ENCODE measurements around the gene FCER1G. TPM values are rescaled to one million over a fixed set of nuclear protein-coding genes. Genes with fewer than 3 reads are reported as not detected.
A peak's percentile ranks its signal among the peaks of the same experiment; 100 is the strongest.

Gene FCER1G
- total and polyA plus RNA-seq, 9 of the 15 experiments (the other 6 are each of a cell fraction or from before 2014, with no cell fraction given) = 0.15 to 0.69 (median 0.31) TPM; not detected in 2

- TF ChIP-seq MAFF (IDR thresholded peaks at IDR 0.05; ENCODE audit: low read length) = no peak
- no peak for TF ChIP-seq TAF15 (IDR thresholded peaks at IDR 0.05; ENCODE audit: low read depth, low read length)
- peak; percentile 64; the same call in 1 of the 2 replicates for TF ChIP-seq THAP12 (CRISPR knock-in tag; IDR thresholded peaks at IDR 0.05)
- no peak for TF ChIP-seq ZNF384 (IDR thresholded peaks at IDR 0.05; ENCODE audit: low read depth, low read length)
- TF ChIP-seq ZNF830 (CRISPR knock-in tag; IDR thresholded peaks at IDR 0.05) = no peak
- peak; percentile 76 for TF ChIP-seq DMBX1 (CRISPR knock-in tag; IDR thresholded peaks at IDR 0.05; ENCODE audit: borderline replicate concordance)
- TF ChIP-seq MYC (IDR thresholded peaks at IDR 0.05; ENCODE audit: low read depth, low read length) = peak; percentile 86; the same call in 1 of the 2 replicates
- TF ChIP-seq MYC (CRISPR knock-in tag; IDR thresholded peaks at IDR 0.05; ENCODE audit: borderline replicate concordance, low read depth) = peak; percentile 71; the same call in 1 of the 2 replicates
- no peak for TF ChIP-seq ZNF408 (CRISPR knock-in tag; IDR thresholded peaks at IDR 0.05; ENCODE audit: low read depth)
- TF ChIP-seq CXXC5 (CRISPR knock-in tag; IDR thresholded peaks at IDR 0.05) = peak; percentile 100
- TF ChIP-seq NR1H2 (CRISPR knock-in tag; IDR thresholded peaks at IDR 0.05) = no peak
- TF ChIP-seq ETS1 (conservative IDR thresholded peaks at IDR 0.05; ENCODE audit: control insufficient read depth, low read depth, low read length) = peak; percentile 86
- 0 out of 2 replicates have a peak, but pooled peaks have one; percentile 28 for TF ChIP-seq ZNF609 (CRISPR knock-in tag; IDR thresholded peaks at IDR 0.05; ENCODE audit: borderline replicate concordance)
- peak; percentile 96 for TF ChIP-seq RNF2 (IDR thresholded peaks at IDR 0.05)
- no peak for TF ChIP-seq XRCC4 (IDR thresholded peaks at IDR 0.05; ENCODE audit: extremely low read depth, insufficient read depth, insufficient read length)
- 0 out of 4 replicates have a peak, but pooled peaks have one; percentile 35 to 37 for TF ChIP-seq FOXA3 (CRISPR knock-in tag; conservative IDR thresholded peaks at IDR 0.05 in 1 of 2, IDR thresholded peaks at IDR 0.05 in 1 of 2)
Measured at GRCh38 chr1:161165742-161166668, 49.1 kb upstream of the FCER1G start, which contains the start of gene PPOX (continued).
